Adrenal gland (tissue), 12 donors: Measurements from ENCODE around the gene ST7. TPM values are rescaled to one million over a fixed set of nuclear protein-coding genes. Genes with fewer than 3 reads are reported as not detected.

Source experiments
- DNase-seq, 7 donors: peaks; one replicate each; pipeline ENCODE4 v3.0.0-alpha.2; 2019 to 2020
- H3K27ac ChIP-seq, 5 donors: fragments of 200-600 bp; sonication (generic) in 4 of 5; 1 replicate in 3 of 5; 2 replicates in 2 of 5; pipeline versions ENCODE4 v1.5.1 to v1.8.0; 2016 to 2020; ENCODE audit warnings: mild to moderate bottlenecking in 1 of 5
- H3K27me3 ChIP-seq: fragments of 200-600 bp; 2 replicates; pipeline ENCODE4 v1.8.0; 2021
- H3K36me3 ChIP-seq, 2 donors: fragments of 200-600 bp; replicated peaks in 1 of 2; 1 replicate in 1 of 2; 2 replicates in 1 of 2; pipeline versions ENCODE4 v1.5.1 to v1.8.0; 2018 to 2022
- H3K4me1 ChIP-seq, 2 donors: fragments of 200-600 bp; replicated peaks in 1 of 2; 1 replicate in 1 of 2; 2 replicates in 1 of 2; pipeline versions ENCODE4 v1.5.1 to v1.8.0; 2018 to 2021
- H3K4me3 ChIP-seq, 4 donors: fragments of 200-600 bp; sonication (generic) in 3 of 4; one replicate each; pipeline ENCODE4 v1.5.1; 2016 to 2018
- H3K9me3 ChIP-seq, 3 donors: fragments of 200-600 bp; sonication (generic) in 1 of 3; replicated peaks in 1 of 3; 1 replicate in 2 of 3; 2 replicates in 1 of 3; pipeline versions ENCODE4 v1.5.1 to v1.8.0; 2016 to 2021
- POLR2A ChIP-seq, 2 donors: fragments of 450-650 bp; IDR thresholded peaks; one replicate each; pipeline ENCODE4 v1.6.1; 2017; ENCODE audit warnings: antibody characterized with exemption in 2 of 2, mild to moderate bottlenecking in 2 of 2, moderate library complexity in 1 of 2
- WGBS, 4 donors: extraction: QIAGEN DNeasy Blood & Tissue Kit in 2 of 4; methylation state at CpG; one replicate each; pipeline versions ENCODE4 v1.1.5 to v1.1.7; 2013 to 2017; 5-methylcytosine and 5-hydroxymethylcytosine counted together
- intact Hi-C, 2 donors: fragments of 100-400 bp; cut with DNase I; formaldehyde crosslinking; loops; one replicate each; pipeline versions ENCODE4 v1.14.1 to v1.15.0; 2022 to 2023
- polyA plus RNA-seq, 3 donors: library from polyadenylated mRNA; stranded (reverse); fragments of 200-250 nt in 2 of 3; fragments of 350-450 nt in 1 of 3; fragmentation: Illumina TruSeq in 1 of 3; extraction: RNeasy Lipid Tissue Mini Kit (QIAGEN cat#74804) in 1 of 3; gene quantifications; one replicate each; pipeline ENCODE4 v1.2.3, GENCODE V29; 2013 to 2014
- total RNA-seq, 9 donors: library from RNA; depleted of rRNA in 4 of 9; stranded (reverse); fragments of >200 nt in 4 of 9; fragments of 120-200 nt in 1 of 9; fragmentation: NEBNext Ultra II Directional in 1 of 9; extraction: Animal tissue kit (Norgen Biotek cat#: 25700) in 1 of 9; gene quantifications; one replicate each; pipeline versions ENCODE4 v1.1.0 to v1.2.4, GENCODE V29; 2013 to 2023
- TF ChIP-seq, protein P1 (sequence below), 6 experiments: fragments of 450-650 bp in 4 of 6; fragments of 200-600 bp in 2 of 6; sonication (generic) in 1 of 6; IDR thresholded peaks; 1 replicate in 5 of 6; 2 replicates in 1 of 6; pipeline versions ENCODE4 v1.5.1 to v1.8.0; 2016 to 2021; ENCODE audit warnings: antibody characterized with exemption in 6 of 6, mild to moderate bottlenecking in 2 of 6, moderate library complexity in 1 of 6
- donor health status: healthy with polysubstance abuse.
- donor health status: Bipolar disorder and iron deficiency.
- donor health status: DM: yes; HTN: yes; CAD: no.
- donor health status: DM: no; HTN: no; CAD: no.
- donor health status: DM: no; HTN: no; CAD: no.
- donor health status: DM: yes; HTN: yes; CAD: no.

Gene ST7
- total and polyA plus RNA-seq, 12 donors: 15.7 to 69.9 (median 33.1) TPM

DNA sequence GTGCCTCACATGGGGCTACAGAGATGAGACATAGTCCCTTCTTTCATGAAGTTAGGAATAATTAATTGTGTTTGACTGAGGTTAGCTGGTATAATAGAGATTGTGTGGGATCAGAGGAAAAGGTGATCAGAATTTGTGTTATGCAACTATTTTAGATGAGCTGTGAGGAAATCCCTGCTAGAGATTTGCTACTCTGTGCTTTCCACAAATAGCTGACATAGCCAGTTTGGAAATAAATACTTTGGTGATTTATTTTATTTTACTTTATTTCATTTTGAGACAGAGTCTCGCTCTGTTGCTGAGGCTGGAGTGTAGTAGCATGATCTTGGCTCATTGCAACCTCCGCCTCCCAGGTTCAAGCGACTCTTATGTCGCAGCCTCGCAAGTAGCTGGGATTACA, 32.3 kb downstream of the ST7 start:
- no peak overlapping the region for H3K27ac ChIP-seq
- H3K4me3 ChIP-seq: no peak overlapping the region
- intact Hi-C loops: loop anchor here (5.0 to 10.0 kb wide), 2 partner anchors 51 to 132 kb away; no protein-coding TSS in a partner anchor
- H3K4me1 ChIP-seq: no peaks in the 10 kb centered on the region
- no peaks in the 10 kb centered on the region for H3K27me3 ChIP-seq
- no peak for TF ChIP-seq POLR2A (IDR thresholded peaks at IDR 0.05)
- TF ChIP-seq, protein P1, sequence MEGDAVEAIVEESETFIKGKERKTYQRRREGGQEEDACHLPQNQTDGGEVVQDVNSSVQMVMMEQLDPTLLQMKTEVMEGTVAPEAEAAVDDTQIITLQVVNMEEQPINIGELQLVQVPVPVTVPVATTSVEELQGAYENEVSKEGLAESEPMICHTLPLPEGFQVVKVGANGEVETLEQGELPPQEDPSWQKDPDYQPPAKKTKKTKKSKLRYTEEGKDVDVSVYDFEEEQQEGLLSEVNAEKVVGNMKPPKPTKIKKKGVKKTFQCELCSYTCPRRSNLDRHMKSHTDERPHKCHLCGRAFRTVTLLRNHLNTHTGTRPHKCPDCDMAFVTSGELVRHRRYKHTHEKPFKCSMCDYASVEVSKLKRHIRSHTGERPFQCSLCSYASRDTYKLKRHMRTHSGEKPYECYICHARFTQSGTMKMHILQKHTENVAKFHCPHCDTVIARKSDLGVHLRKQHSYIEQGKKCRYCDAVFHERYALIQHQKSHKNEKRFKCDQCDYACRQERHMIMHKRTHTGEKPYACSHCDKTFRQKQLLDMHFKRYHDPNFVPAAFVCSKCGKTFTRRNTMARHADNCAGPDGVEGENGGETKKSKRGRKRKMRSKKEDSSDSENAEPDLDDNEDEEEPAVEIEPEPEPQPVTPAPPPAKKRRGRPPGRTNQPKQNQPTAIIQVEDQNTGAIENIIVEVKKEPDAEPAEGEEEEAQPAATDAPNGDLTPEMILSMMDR (IDR thresholded peaks at IDR 0.05): no peak
- 93 to 99% (median 97%) methylated on average over 5 of the region's 5 CpGs for WGBS, 4 donors
- DNase-seq: no peak
- H3K9me3 ChIP-seq: no peaks in the 10 kb centered on the region
- no peaks in the 10 kb centered on the region for H3K36me3 ChIP-seq

- Histone ChIP-seq H3K9me3 (no peaks in the 10 kb centered on the region), H3K27me3 (no peaks in the 10 kb centered on the region), H3K27ac (no peak overlapping the region), H3K4me3 (no peak overlapping the region), H3K36me3 (no peaks in the 10 kb centered on the region), H3K4me1 (no peaks in the 10 kb centered on the region)
- no peak for TF ChIP-seq POLR2A (IDR thresholded peaks at IDR 0.05)
- TF ChIP-seq, protein P1 (IDR thresholded peaks at IDR 0.05): no peak
- peak in 4 of 7 donors; percentile 20 to 64 (median 38) for DNase-seq
- WGBS, 4 donors: 62 to 68% (median 66%) methylated on average over 4 of the region's 4 CpGs
- intact Hi-C loops: loop anchor here (5.0 to 10.0 kb wide), 2 partner anchors 52 to 130 kb away; no protein-coding TSS in a partner anchor
Measured at GRCh38 chr7:116986611-116987565, 33.6 kb downstream of the ST7 start.

DNA sequence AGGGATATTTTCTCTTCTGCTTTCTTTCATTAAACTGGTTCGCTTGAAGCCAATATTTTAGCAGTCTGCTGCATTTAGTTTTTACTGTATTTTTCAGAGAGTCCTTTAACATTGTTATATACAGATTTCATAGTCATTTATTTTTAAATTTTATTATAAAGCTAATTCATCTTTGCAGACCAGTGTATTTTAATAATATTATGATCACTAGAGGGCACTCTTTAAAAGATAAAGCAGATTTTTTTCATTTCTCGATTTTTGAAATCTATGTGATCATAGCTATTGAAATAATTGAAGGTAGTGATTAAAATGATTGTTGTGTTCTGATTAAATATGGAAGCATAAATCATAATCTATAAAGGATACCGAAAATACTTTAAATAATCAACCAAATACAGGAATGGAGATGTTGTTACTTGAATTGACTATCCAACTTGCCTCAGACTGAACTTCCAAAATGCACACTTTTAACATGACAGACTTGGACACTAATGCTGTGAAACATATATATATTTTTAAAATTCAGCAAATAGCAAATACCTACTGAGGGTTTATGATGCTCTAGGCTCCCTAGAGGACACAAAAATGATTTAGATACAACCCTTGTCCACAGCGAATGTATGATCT, 35.2 kb downstream of the ST7 start:
- H3K36me3 ChIP-seq: no peaks in the 10 kb centered on the region
- no peak for TF ChIP-seq POLR2A (IDR thresholded peaks at IDR 0.05)
- TF ChIP-seq, protein P1 (IDR thresholded peaks at IDR 0.05): peak; percentile 14 to 66 (median 52)
- 46 to 50% (median 48%) methylated on average over 4 of the region's 4 CpGs for WGBS, 4 donors
- no peaks in the 10 kb centered on the region for H3K9me3 ChIP-seq
- H3K4me3 ChIP-seq: no peak overlapping the region
- no peak for DNase-seq
- intact Hi-C loops: loop anchor here (5.0 to 10.0 kb wide), 2 partner anchors 54 to 129 kb away; no protein-coding TSS in a partner anchor
- no peaks in the 10 kb centered on the region for H3K27me3 ChIP-seq
- no peaks in the 10 kb centered on the region for H3K4me1 ChIP-seq
- no peak overlapping the region for H3K27ac ChIP-seq

- intact Hi-C loops: no loop called here
- no peak for DNase-seq
- no peak overlapping the region for H3K4me3 ChIP-seq
- no peaks in the 10 kb centered on the region for H3K36me3 ChIP-seq
- H3K27ac ChIP-seq: no peak overlapping the region
- TF ChIP-seq POLR2A (IDR thresholded peaks at IDR 0.05): no peak
- TF ChIP-seq, protein P1 (IDR thresholded peaks at IDR 0.05): no peak
- no peaks in the 10 kb centered on the region for H3K4me1 ChIP-seq
- WGBS, 4 donors: 67 to 72% (median 68%) methylated on average over 5 of the region's 5 CpGs
- no peaks in the 10 kb centered on the region for H3K27me3 ChIP-seq
- H3K9me3 ChIP-seq: no peaks in the 10 kb centered on the region
Measured at GRCh38 chr7:116990056-116990455, 36.8 kb downstream of the ST7 start.
